Measurements from ENCODE around the gene C12orf42. TPM values are rescaled to one million over a fixed set of nuclear protein-coding genes. Genes with fewer than 3 reads are reported as not detected.

Gene C12orf42
- total RNA-seq, 1 experiment from 2014 or later = not detected

GRCh38 chr12:103336940-103337339 lies 158.8 kb downstream of the C12orf42 start:
- DNase-seq (ENCODE audit: low spot score) = no peak

GRCh38 chr12:103334466-103334865 lies 161.3 kb downstream of the C12orf42 start:
- DNase-seq (ENCODE audit: low spot score) = no peak

GRCh38 chr12:103333676-103334075 lies 162.1 kb downstream of the C12orf42 start:
- no peak for DNase-seq (ENCODE audit: low spot score)

DNA sequence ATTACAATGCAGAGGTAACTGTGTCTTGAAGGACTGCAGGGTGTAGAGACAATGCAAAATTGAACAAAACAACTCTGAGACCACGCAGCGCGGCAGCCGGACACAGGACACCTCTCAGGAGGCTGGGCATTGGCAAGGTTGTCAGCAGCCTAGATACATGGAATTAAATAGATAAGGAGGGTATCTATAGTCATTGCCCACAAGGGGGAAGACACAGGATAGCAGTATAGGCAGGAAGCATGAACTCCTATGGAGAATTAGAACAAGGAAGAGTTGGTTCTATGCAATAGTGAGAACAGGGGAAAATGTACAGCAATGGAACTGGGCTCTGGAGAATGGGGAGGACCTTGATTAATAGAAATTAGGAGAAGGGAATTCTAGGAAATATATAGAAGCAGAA lies 164.1 kb downstream of the C12orf42 start:
- no peak for DNase-seq (ENCODE audit: low spot score)

GRCh38 chr12:103330672-103331071 lies 165.1 kb downstream of the C12orf42 start:
- no peak for DNase-seq (ENCODE audit: low spot score)

DNA sequence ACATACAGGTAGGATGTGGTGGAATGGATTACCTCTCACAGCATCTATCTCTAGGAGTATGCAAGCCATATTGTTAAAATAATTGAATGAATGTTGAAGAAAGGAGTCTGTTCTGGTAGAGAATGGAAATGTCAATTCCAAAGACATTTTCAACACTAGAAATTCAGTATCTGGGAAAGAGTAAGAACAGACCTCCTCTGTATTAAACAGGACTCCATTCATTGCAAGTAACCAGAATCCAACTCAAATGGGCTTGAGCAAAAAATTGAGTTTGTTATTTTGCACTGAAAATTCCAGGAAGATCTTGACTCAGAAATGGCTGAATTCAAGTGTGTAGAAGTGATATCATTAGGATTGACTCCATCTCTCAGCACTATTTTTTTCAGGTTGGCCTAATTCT lies 168.1 kb downstream of the C12orf42 start:
- DNase-seq (ENCODE audit: low spot score) = no peak

DNA sequence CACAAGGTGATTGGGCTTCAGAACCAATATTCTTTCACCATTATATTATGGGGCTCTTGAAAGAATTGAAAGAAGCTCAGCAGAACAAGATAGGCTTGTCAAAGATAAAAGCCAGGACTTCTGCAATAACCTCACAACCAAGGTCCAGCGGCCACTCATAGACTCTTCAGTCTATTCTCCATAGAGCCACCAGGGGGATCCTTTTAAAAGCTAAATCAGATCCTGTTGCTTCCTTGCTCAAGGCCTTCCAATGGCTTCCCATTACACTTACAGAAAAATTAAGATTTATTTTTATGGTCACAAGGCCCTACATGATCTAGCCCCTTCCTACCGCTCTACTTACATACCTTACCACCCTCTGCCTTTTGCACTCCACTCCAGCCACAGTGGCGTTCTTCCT lies 169.6 kb downstream of the C12orf42 start:
- DNase-seq (ENCODE audit: low spot score) = peak; percentile 26

GRCh38 chr12:103318566-103318965 lies 177.2 kb downstream of the C12orf42 start:
- DNase-seq (ENCODE audit: low spot score) = no peak

DNA sequence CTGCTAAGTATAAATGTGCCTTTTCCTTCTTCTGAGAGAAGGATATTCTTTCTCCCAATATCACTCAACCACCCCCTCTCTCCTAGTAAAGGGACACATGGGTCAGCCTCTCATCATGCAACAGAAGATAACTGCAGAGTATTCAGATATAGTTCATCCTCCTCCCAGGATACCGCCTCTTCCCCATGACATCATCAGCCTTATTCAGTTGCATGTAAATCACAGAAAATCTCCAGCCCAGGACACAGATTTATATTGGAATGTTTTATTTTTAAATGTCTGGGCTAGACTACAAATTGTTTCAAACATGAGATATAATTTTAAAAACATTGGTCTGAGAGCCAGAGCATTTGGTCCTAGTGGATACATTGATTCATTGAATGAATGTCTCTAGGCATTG lies 178.5 kb downstream of the C12orf42 start:
- no peak for DNase-seq (ENCODE audit: low spot score)

- no peak for DNase-seq (ENCODE audit: low spot score)
These were observed 181.0 kb downstream of the C12orf42 start for GRCh38 chr12:103314786-103315185.

GRCh38 chr12:103313894-103314293 lies 181.9 kb downstream of the C12orf42 start:
- DNase-seq (ENCODE audit: low spot score) = no peak

- DNase-seq (ENCODE audit: low spot score) = no peak
These were observed 182.9 kb downstream of the C12orf42 start for GRCh38 chr12:103312742-103313354.

- DNase-seq (ENCODE audit: low spot score) = no peak
These were observed 185.1 kb downstream of the C12orf42 start for GRCh38 chr12:103310546-103311270.

- DNase-seq (ENCODE audit: low spot score) = no peak
These were observed 187.4 kb downstream of the C12orf42 start for GRCh38 chr12:103308396-103308795.

DNA sequence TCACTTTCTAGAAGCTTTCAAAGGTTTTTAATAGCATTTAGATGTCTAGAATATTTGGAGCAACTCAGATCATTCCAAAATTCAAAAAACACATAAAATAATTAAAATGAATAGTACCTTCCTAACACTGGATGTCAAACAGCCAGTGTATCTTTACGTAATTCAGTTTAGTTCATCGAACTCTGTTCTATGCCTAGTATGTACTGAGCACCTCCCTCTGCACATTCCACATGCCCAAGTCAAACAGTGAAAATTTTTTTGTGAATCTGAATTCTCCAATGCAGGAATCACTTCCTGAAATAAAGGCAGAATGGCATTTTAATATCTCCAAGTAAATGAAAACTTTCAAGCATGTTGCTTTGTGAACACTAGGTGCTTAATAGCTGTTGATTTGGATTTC lies 192.3 kb downstream of the C12orf42 start:
- no peak for DNase-seq (ENCODE audit: low spot score)

- DNase-seq (ENCODE audit: low spot score) = no peak
These were observed 193.9 kb downstream of the C12orf42 start for GRCh38 chr12:103301642-103302591.

DNA sequence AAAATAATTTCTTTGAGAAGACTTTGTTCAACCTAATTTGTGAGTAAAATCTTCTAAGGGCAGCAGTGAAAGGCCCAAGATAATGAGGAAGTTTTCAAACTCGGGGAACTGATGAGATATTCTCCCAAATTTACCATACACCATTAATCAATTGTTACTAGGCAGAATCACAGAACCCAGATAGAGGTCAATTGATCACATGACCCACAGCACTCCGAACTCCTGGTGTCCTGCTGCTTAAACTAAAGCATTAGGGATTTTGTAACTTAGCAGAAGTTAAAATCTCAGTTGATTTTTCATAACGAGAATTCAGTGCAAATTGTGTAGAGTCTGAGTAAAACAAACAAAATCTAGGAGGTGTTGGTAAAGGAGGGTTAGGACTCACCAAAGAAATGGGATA lies 207.8 kb downstream of the C12orf42 start:
- DNase-seq (ENCODE audit: low spot score) = no peak

DNA sequence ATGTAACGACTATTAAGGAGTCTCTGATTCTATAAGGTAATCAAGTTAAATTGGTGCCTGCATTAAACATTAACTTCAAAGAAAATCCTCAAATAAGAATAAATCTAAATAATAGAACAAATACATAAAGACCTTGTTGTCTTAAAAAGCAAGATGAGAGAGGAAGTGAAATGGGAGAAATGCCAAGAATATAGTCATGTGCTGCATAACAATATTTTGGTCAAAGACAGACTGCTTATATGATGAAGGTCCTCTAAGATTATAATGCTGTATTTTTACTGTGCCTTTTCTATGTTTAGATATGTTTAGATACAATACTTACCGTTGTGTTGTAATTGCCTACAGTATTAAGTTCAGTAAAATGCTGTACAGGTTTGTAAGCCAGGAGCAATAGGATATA lies 213.6 kb downstream of the C12orf42 start:
- DNase-seq (ENCODE audit: low spot score) = no peak

DNA sequence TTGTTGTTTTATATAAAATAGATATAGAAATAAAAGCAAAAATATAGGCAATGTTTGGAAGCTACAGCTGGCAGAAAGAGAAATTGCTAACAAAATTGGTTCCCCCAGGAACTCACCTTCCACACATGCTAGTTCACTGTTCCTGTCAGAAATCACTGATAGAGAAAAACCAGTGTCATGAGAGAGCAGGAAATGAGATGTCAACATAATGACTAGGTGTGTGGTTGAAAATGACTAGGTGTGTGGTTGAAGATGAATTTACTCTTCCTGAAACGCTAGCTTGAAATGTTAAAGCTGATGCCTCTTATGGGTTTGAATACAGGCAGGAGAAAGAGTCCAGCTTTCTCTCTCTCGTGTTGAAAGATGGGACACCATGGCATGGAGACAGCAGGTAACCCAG lies 216.3 kb downstream of the C12orf42 start:
- no peak for DNase-seq (ENCODE audit: low spot score)

GRCh38 chr12:103278329-103278728 lies 217.4 kb downstream of the C12orf42 start:
- DNase-seq (ENCODE audit: low spot score) = no peak

- no peak for DNase-seq (ENCODE audit: low spot score)
These were observed 222.1 kb downstream of the C12orf42 start for GRCh38 chr12:103273645-103274044.

DNA sequence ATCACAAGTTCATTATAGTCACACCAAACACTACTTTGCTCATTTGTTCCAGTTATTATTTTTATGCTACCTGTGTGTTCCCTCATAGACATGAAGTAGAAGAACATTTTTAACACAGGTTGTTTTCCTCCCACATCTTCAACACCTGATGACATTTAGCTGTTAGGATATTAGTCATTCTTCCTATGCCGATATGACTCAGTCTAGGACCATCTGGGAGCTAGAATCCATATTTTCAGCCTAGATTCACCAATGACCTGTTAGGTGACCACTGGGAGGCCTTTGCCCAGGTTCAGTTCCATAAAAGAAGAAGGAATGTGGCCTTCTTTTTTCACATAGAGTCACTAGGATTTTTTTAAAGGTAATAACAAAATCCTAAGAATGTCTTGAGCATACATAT lies 222.8 kb downstream of the C12orf42 start:
- no peak for DNase-seq (ENCODE audit: low spot score)

All from HT-29 (cell line).